ENCODE data around the gene NKX2-3.

Gene NKX2-3

GRCh38 chr10:99532687-99533495 lies at the start of gene NKX2-3:
NKX2-3 (plus strand) TSS chr10:99532942; CDS start chr10:99533132, 190 bp downstream.
- no peak for DNase-seq

DNA sequence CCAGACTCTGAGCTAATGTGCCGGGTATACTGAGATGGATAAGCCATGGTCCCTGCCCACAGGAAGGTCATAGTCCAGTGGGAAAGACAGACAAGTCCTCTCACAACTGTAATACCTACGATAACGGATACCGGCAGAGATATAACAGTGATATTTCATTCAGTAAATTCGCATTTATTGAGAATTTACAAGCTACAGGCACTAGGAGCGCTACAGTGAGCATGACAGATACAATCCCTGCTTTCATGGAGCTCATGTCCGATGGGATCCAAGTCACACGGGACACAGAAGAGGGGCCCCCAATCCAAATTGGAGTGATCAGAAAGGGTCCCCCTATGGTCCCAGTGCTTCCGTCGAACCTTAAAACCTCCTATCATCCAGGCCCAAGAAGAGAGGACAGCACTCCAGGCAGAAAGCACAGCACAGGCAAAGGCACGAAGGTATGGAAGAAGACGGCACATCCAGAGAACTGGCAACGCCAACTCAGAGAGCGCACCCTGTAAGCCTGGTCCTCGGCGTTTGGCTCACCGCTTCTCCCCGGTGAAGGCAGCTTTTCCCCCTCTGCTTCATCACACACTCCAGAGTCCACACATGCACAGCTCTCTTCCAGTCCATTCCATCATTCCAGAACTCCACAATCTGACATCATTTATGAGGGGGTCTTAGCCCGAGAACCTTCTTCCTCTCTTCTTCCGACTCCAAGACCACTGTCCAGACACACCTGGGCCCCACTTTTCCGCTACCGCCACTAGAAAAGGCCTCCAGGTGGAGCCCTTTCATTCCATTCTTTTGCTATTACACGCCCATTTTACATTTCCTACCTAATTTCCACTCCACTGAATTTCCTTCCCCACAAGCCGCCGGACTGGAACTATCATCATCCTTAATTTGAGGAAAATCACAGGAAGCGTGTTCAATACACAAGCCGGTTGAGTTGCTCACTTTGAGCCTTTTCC lies 47.8 kb upstream of the NKX2-3 start:
- no peak for DNase-seq

- no peak for DNase-seq
These were observed 45.5 kb upstream of the NKX2-3 start for GRCh38 chr10:99487125-99487807.

- DNase-seq: no peak
These were observed 43.5 kb upstream of the NKX2-3 start for GRCh38 chr10:99489271-99489670.

DNA sequence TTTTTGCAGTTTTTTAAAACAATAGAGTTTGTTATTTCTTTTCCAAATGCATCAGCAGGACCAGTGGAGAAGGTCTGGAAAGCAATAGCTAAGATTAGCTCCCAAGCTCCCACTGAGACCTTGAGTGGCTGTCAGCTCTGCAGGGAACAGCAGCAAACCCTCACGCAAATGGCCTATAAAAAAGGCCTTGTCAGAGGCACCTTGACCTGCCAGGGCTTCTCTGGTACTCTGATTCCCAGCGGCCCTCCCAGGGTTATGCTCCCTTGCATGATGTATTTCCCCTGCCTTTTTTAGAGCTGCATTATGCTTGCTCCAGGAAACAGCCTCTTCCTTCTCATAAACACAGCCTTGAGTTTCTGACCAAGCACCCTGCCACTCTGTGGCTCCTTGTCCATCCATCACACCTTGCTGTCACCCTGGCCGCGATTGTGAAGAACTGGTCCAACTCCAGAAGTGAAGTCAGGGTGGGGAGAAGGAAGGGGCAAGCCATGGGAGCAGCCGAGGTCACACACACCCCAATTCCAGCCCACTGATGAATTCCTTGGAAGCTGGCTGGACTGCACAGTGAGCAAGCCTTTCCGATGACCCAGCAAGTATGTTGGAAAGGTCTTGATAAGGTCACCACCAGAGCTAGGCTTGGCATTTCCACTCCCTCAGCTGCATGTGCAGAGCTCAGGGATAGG lies 35.3 kb upstream of the NKX2-3 start:
- no peak for DNase-seq

DNA sequence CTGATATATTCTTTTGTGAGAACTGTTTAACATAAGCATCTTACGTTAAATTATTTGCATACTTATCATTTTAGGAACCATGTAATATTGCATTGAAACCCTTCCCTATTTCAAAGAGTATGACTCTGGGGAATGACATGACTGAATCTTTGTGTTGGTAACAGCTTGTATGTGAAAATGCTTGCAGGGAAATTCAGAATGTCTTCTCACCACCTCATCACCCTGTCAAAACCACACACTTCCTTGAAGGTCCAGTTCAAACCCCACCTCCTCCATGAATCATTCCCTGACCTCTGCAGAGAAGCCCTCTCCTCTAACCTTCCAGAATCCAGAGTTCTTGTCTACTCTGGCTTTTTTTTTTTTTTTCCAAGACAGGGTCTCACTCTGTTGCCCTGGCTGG lies 26.3 kb upstream of the NKX2-3 start:
- no peak for DNase-seq

DNA sequence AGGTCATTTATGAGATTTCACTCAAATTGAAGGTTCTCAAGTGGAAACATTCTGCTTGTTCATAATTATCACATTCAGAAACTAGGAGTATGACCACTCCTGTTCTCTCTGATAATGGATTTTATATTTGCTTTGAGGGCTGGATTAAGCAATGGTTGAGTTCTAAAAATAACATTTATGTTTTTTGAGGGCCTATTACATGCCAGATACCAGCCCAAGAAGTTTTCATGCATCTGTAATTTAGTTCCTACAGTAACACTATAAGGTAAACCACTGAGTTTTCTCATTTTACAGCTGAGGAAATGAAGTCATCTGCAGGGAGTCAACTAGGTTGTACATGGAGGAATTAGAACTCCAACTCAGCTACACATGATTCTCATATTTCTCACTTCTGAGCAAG lies 25.5 kb upstream of the NKX2-3 start:
- DNase-seq: no peak

- DNase-seq: no peak
These were observed 19.7 kb upstream of the NKX2-3 start for GRCh38 chr10:99513061-99513460.

GRCh38 chr10:99519690-99520039 lies 13.1 kb upstream of the NKX2-3 start:
- DNase-seq: no peak

DNA sequence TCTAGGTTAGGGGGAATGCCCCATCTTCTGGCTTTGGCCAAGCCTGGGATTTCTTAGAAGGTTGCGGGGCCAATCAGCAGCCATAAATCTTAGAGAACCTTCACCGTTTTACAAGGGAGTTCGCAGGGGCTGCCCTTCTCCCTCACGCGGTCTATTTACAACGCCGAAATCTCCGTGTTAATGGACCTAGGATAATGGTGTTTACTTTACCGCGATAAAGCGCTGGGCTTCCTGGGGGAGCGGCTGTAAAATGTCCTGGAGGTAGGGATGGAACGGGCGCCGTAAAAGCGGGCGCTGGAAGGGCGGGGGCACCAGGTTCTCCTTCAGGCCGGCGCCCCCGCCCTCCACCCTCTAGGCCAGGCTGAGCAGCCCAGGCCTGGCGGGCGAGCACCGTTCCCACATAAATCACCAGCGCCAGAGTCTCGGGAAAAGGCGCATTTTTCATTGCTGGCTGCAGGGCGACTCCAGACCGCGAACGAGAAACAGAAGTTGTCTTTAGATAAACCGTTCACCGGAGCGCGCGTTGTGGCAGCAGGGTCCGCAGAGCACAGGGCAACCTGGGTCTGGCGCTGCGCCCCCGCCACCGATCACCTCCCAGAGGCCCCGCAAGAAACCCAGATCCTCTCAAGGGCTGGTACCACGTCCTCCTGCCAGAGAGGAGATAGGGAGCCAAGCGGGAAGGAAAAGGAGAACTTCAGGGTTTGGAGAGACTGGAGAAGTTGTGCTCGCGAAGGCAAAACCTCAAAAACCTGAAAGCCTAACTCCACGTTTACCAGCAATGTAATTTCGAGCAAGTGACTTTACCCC lies 12.5 kb upstream of the NKX2-3 start:
- no peak for DNase-seq

- DNase-seq: no peak
These were observed 11.6 kb upstream of the NKX2-3 start for GRCh38 chr10:99520847-99521764.

GRCh38 chr10:99521765-99522469 lies 10.8 kb upstream of the NKX2-3 start:
- no peak for DNase-seq

- no peak for DNase-seq
These were observed 10.1 kb upstream of the NKX2-3 start for GRCh38 chr10:99522470-99523250.

DNA sequence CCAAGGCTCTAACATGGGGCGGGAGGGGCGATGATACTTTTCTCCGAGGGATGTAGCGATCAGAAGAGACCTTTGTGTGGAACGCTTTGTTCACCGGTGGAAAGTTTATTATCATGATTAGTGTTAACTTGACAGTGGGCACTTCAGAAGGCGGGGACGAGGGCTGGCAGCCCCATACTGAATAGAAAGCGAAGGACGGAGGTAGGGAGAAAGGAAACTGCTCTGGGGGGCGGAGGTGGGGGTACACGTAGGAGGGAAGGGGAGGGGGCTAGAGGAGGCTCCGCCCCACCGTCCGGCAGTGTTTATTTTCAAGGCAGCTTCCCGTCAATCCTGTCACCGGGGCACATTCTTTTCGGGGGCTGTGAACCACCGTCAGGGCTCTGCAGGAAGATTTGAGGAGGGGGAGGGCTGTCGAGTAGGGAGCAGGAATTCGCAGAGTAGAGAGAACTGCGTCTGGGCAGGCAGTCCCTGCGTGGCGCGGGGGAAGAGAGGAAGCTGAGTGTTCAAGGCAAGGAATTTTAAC lies 9.4 kb upstream of the NKX2-3 start:
- no peak for DNase-seq

- DNase-seq: no peak
These were observed 8.6 kb upstream of the NKX2-3 start for GRCh38 chr10:99524050-99524666.

DNA sequence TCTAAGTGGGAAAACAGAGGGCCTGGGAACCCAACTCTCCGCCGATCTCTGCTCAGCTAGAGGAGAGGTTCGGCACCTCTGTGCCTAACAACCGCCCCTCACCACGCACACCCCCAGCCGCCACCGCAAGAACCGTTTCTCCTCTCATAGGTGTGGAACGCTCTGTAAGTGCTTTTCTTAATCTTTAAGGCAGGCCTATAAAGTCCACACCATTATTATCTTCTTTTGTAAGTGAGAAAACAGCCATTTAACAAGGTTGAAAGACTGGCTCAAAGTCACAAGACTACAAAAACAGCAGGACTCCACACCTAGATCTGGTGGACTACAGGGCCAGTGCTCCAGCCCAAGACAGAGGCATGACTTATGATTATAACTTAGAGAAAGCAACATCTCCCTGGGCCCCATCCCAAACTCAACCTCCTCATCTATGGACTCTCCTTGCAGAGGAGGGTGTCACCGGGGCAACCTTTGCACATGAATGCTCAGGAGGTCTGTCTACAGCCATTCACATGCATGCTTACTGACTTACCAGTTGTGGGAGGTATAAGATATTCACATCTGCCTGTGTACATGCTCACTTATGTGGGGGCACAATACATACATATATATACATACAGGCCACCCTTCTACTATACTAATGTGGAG lies 7.9 kb upstream of the NKX2-3 start:
- no peak for DNase-seq

Data from anterior cingulate cortex (tissue), 58 donors.